Activated CD4-positive, alpha-beta T cell treated with anti-CD3 and anti-CD28 coated beads, Interleukin-2, Interleukin-6, amounts not matched to agents 100 ng/mL and 50 ng/mL, durations not matched to agents 16 hours and 8 hours (primary cell): ENCODE measurements around the gene CENPH.
"Not testable (repeated sequence)": the region's sequence is repeated elsewhere in the genome, so short reads cannot be mapped to it uniquely, and the experiment has no call there.

ENCODE experiments used
- DNase-seq: peaks from one replicate; pipeline ENCODE4 v3.0.0-alpha.2; 2020

The CENPH gene

DNA sequence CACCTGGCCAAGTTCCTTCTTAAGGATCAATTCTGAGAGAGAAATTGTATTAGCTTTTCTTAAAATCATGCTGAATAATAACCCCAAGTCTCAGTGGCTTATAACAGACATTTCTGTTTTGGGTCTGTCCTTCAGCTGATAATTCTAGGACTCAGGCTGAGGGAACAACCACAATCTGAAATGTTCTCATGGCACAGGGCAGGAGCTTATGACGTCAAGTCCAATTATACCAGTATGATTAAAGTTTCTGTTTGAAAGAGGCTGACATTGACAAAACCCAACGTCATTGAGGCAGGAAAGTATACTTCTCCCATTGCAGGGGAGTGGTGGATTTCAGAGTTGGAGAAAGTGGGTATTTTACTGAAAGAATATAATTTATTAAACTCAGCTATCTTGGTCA, 21.8 kb downstream of the CENPH start:
- no peak for DNase-seq

GRCh38 chr5:69212022-69212421, 22.6 kb downstream of the CENPH start:
- DNase-seq, result no peak

GRCh38 chr5:69213513-69214215, 24.3 kb downstream of the CENPH start:
- DNase-seq, result no peak

DNA sequence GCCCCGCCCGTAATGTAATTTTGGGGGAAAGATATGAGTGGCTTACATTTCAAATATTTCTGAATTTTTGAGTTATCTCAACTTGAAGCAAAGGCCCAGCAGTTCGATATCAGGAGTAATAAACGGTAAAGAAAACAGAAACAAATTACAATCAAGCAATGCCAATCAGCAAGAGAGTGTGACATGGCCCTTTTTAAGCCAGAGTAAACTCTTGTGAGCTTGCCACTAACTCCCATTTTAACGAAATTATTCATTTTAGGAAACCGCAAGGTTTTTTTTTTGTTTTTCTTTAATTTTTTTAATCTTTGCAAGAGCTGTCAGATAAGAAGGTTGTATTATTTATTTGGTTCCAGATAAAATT, 27.7 kb downstream of the CENPH start:
- peak; percentile 8 for DNase-seq

GRCh38 chr5:69217548-69218526, 28.5 kb downstream of the CENPH start:
- peak; percentile 98 for DNase-seq

- DNase-seq, result no peak
Measured at GRCh38 chr5:69219939-69220338, 30.6 kb downstream of the CENPH start.

- not testable (repeated sequence) for DNase-seq
Measured at GRCh38 chr5:69220371-69220770, 31.0 kb downstream of the CENPH start.

DNA sequence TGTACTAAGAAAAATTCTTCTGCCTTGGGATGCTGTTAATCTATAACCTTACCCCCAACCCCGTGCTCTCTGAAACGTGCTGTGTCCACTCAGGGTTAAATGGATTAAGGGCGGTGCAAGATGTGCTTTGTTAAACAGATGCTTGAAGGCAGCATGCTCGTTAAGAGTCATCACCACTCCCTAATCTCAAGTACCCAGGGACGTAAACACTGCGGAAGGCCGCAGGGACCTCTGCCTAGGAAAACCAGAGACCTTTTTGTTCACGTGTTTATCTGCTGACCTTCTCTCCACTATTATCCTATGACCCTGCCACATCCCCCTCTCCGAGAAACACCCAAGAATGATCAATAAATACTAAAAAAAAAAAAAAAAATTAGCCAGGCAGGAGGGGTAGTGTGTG, 31.4 kb downstream of the CENPH start:
- not testable (repeated sequence) for DNase-seq

DNA sequence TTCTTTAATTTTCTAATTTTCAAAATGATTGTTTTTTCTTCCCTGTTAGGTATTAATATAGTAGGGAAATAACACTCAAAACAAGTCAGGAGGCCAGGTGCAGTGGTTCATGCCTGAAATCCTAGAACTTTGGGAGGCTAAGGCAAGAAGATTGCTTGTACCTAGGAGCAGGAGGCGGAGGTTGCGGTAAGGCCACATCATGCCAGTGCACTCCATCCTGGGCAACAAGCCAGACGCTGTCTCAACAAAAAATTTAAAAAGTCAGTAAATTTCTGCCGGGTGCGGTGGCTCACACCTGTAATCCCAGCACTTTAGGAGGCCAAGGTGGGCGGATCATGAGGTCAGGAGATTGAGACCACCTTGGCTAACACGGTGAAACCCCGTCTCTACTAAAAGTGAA, 35.1 kb downstream of the CENPH start:
- no peak for DNase-seq

- DNase-seq, result no peak
Measured at GRCh38 chr5:69225860-69226259, 36.5 kb downstream of the CENPH start.

GRCh38 chr5:69230181-69230580, 40.8 kb downstream of the CENPH start:
- no peak for DNase-seq

DNA sequence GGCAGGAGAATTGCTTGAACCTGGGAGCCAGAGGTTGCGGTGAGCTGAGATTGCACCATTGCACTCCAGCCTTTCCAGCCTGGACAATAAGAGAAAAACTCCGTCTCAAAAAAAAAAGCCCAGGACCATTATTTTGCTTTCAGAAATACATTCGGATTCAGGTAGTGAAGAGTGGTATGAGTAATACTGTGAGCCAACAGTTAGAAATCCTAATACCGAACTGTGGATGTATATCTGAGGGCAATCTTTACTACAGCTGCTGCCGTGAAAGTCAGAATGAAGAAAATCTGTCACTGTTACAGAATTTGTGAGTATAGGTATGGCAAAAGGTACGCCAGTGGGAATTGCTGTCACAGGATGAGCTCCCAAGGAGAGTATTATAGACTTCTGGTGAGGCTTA, 41.9 kb downstream of the CENPH start:
- no peak for DNase-seq

DNA sequence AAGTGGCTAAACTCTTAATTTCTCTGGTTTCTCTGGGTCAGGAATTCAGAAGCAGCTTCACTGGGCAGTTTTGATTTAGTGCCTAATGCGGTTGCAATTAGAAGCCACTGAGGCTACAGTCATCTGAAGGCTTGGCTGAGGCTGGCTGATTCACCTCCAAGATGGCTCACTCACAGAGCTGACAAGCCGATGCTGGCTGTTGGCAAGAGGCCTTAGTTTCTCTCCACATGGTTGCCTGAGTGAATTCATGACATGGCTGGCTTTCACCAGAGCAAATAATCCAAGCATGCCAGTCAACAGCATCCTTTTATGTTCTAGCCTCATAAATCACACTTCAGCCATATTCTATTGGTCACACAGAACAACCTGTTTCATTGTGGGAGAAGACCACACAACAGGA, 42.5 kb downstream of the CENPH start:
- no peak for DNase-seq

DNA sequence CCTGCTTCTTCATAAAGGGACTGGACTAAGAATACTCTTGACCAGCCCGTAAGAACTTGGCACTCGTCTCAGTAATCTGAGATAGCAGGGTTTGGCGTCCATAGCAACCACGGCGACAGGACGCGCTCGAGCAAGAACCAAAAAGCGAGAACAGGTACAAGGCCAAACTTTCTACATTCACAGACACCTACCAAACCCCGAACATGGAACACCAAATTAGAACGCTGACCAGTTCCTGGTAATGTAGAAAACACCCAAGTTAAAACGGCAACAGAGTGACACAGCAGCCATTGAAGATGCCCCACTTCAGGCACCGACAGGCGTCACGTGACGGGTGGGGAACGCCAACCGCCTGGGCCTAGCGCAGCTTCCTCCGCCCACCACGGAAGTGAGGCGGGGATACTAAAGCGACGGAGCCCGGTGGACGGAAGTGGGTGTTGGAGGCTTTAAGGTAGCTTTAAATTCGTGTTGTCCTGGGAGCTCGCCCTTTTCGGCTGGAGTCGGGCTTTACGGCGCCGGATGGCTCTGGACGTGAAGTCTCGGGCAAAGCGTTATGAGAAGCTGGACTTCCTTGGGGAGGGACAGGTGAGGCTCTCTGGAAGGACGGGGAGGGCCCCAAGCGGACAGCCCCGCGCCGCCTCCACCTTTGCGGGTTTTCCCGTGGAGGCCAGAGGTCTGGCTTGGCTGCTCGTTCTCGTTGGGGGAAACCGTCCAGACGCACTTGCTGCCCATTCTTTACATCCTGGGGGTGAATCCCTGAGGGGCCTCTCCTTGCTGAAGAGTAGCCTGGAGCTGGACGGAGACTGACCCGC, 45.3 kb downstream of the CENPH start, which contains the start of gene CDK7:
Gene CDK7 (plus strand): TSS at position 430 of the 812 bp plus-strand sequence. CDS start 90 bp downstream, at position 520.
- peak; percentile 94 for DNase-seq

GRCh38 chr5:69236733-69237132, 47.4 kb downstream of the CENPH start:
- DNase-seq, result not testable (repeated sequence)

DNA sequence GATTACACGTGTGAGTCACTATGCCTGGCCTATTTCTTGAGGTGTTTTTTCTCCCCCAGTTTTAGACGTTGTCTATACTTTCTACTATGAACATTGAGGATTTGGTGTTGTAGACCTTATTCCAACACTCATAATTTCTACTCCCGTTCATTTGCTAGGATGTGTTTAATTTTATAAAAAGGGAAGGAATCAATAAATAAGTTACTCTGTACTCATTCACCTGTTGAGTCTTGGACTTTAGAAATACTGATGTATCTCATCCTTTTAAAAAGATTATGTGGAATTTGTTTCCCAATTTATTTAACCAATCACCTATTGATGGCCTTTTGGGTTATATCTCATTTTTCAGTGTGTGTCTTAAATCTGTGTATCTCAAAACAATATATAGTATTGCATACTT, 48.5 kb downstream of the CENPH start:
- DNase-seq, result no peak

DNA sequence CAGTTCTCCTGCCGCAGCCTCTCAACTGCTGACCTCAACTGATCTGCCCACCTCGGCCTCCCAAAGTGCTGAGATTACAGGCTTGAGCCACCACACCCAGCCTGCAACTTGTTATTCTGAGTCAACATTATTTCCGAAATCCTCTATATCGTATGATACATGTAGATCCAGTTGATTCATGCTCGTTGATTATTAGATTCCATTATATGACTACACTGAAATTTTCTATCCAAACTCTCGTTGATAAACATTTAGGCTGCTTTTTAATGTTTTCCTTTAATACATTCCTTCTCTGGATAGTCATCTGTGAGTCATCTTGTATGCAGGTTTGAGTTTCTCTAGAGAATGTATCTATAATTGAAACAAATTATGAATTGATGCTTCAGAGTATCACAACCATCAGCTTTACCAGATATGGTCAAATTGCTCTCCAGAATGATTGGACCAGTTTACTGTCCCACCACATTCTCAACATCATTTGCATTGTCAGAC, 49.4 kb downstream of the CENPH start:
- no peak for DNase-seq

DNA sequence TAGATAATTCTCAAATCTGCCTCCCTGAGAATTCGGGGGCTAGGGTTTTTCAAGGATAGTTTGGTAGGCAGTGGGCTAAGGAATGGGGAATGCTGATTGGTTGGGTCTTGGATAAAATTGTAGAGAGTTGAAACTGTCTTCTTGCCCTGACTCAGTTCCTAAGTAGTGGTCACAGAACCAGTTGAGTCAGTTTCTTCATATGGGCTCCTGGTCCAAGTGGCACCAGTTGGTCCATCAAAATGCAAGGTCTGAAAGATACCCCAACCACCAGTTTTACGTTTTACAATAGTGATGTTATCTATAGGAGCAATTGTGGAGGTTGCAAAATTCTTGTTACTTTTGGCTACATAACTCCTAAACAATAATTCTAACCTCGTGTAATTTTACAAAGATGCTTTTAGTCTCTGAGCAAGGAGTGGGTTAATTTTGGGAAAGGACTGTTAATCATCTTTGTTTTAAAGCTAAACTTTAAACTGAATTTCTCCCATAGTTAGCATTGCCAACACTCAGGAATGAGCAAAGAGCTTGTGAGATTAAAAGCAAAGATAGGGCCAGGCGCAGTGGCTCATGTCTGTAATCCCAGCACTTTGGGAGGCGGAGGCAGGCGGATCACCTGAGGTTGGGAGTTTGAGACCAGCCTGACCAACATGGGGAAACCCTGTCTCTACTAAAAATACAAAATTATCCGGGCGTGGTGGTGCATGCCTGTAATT, 53.0 kb downstream of the CENPH start:
- no peak for DNase-seq

DNA sequence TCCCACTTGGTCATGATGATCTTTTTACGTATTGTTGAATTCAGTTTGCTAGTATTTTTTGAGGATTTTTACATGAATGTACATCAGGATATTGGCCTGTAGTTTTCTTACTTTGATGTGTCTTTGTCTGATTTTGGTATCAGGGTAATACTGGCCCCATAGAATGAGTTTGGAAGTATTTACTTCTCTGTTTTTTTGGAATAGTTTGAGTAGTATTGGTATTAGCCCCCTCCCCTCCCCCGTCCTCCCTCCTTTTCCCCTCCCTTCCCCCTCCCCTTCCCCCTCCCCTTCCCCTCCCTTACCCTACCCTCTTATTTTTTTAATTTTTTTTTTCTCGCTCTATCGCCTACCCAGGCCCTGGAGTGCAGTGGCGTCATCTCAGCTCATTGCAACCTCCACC, 55.6 kb downstream of the CENPH start:
- no peak for DNase-seq

- no peak for DNase-seq
Measured at GRCh38 chr5:69248019-69248418, 58.6 kb downstream of the CENPH start.

DNA sequence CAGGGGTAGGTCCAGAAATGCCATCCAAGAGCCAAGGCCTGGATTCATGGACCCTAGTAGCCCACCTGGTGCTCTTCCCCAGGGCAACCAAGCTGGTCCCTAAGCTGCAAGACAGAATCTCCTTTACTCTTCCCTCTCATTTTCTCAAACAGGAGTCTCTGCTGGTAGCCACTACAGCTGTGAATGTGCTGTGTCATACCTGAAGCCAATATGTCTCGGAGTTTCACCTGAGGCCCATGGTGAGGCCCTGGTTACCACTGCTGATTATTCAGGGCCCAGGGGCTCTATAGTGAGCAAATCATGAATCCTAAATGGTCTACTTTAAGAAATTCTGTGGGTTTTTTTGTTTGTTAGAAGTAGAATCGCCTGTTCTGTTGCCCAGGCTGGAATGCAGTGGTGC, 61.2 kb downstream of the CENPH start:
- no peak for DNase-seq

- DNase-seq, result no peak
Measured at GRCh38 chr5:69252437-69252836, 63.1 kb downstream of the CENPH start.
